HT1080 (cell line): Measurements from ENCODE around the gene CYP2D6. TPM values are rescaled to one million over a fixed set of nuclear protein-coding genes. Genes with fewer than 3 reads are reported as not detected.

Experiments
- DNase-seq: peaks from one replicate; pipeline ENCODE4 v3.0.0-alpha.2; 2015; ENCODE audit warnings: low read depth
- total RNA-seq: library from RNA; depleted of rRNA; stranded (reverse); fragments of >200 nt; shearing (Covaris generic); gene quantifications from 2 replicates; pipeline ENCODE4 v1.2.3, GENCODE V29; 2014; rRNA removed

CYP2D6 gene
- total RNA-seq, 1 experiment from 2014 or later: 0.11 TPM

GRCh38 chr22:42084874-42085273 lies 45.7 kb downstream of the CYP2D6 start:
- DNase-seq: no peak

- no peak for DNase-seq
Observed at GRCh38 chr22:42083119-42083518, 47.5 kb downstream of the CYP2D6 start.

GRCh38 chr22:42080287-42080686 lies 50.3 kb downstream of the CYP2D6 start:
- peak; percentile 16 for DNase-seq

- DNase-seq: peak; percentile 95
Observed at GRCh38 chr22:42079319-42080251, 51.0 kb downstream of the CYP2D6 start, which contains the start of gene SMDT1. Gene SMDT1 (plus strand): TSS chr22:42079700. CDS start chr22:42079769, 69 bp downstream.

- DNase-seq: no peak
Observed at GRCh38 chr22:42078469-42079318, 51.9 kb downstream of the CYP2D6 start.

- DNase-seq: no peak
Observed at GRCh38 chr22:42077486-42078125, 53.0 kb downstream of the CYP2D6 start.

- no peak for DNase-seq
Observed at GRCh38 chr22:42076764-42077485, 53.7 kb downstream of the CYP2D6 start.

Other genes with a start within 250 kb of the CYP2D6 start
- 1.0 and 8.8 TPM in 2 replicates for gene SHISA8, start 215.7 kb downstream of the CYP2D6 start, total RNA-seq
- 0.02 and 0.03 TPM in 2 replicates for gene TNFRSF13C, start 204.0 kb downstream of the CYP2D6 start, total RNA-seq
- 54.7 and 66.8 TPM in 2 replicates for gene CENPM, start 183.7 kb downstream of the CYP2D6 start, total RNA-seq
- gene SEPTIN3, start 161.4 kb downstream of the CYP2D6 start, total RNA-seq: not detected in 2 replicates
- gene WBP2NL, start 132.0 kb downstream of the CYP2D6 start, total RNA-seq: not detected in 2 replicates
- 5.8 and 7.5 TPM in 2 replicates for gene NAGA, start 60.0 kb downstream of the CYP2D6 start, total RNA-seq
- gene PHETA2, start 56.6 kb downstream of the CYP2D6 start, total RNA-seq: not detected in 2 replicates
- gene SMDT1, start 51.1 kb downstream of the CYP2D6 start, total RNA-seq: 14.1 and 19.4 TPM in 2 replicates
- gene NDUFA6, start 40.0 kb downstream of the CYP2D6 start, total RNA-seq: 51.7 and 61.6 TPM in 2 replicates
- 33.6 and 41.4 TPM in 2 replicates for gene TCF20, start 139.8 kb upstream of the CYP2D6 start, total RNA-seq